ENCODE measurements around the gene IL6R. TPM values are rescaled to one million over a fixed set of nuclear protein-coding genes. Genes with fewer than 3 reads are reported as not detected.
"Not testable (repeated sequence)": the region's sequence is repeated elsewhere in the genome, so short reads cannot be mapped to it uniquely, and the experiment has no call there.

Gene IL6R
- 1 to 10 TPM in 2 of 3 donors, under 1 TPM in 1; 0.50 to 4.2 (median 2.6) TPM for polyA plus RNA-seq

DNA sequence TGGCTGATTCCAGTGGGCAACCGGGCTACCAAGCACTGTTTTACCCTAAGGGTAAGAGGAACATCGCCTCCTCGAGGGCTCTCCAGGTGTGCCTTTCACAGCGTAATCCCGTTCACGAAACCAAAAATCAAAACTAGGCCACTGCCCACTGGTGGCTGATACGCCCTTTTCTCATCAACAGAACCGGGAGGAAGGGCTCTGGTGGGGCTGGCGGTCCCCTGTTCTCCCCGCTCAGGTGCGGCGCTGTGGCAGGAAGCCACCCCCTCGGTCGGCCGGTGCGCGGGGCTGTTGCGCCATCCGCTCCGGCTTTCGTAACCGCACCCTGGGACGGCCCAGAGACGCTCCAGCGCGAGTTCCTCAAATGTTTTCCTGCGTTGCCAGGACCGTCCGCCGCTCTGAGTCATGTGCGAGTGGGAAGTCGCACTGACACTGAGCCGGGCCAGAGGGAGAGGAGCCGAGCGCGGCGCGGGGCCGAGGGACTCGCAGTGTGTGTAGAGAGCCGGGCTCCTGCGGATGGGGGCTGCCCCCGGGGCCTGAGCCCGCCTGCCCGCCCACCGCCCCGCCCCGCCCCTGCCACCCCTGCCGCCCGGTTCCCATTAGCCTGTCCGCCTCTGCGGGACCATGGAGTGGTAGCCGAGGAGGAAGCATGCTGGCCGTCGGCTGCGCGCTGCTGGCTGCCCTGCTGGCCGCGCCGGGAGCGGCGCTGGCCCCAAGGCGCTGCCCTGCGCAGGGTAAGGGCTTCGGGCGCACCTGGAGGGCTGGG is at the start of gene IL6R:
Gene IL6R, plus strand, starts transcription at position 360 of the 763 bp plus-strand sequence. Its CDS starts 287 bp downstream, at position 647.
- Mint-ChIP-seq H3K9me3 (no peaks in the 10 kb centered on the region), H3K4me3 (peak within 1 kb of the TSS; percentile 70 to 80 (median 75)), H3K4me1 (peaks cover 44 to 45% of the 10 kb centered on the region in 2 donors), H3K36me3 (peaks cover 0 to 4% (median 0%) of the 10 kb centered on the region in 3 donors), H3K27ac (peak within 1 kb of the TSS in 2 of 6 donors; percentile 19 to 62), H3K27me3 (ENCODE audit: low read depth in 3 of 3) (peaks cover 9 to 27% (median 13%) of the 10 kb centered on the region in 3 donors)
- peak; percentile 29 to 36 (median 36) for DNase-seq

DNA sequence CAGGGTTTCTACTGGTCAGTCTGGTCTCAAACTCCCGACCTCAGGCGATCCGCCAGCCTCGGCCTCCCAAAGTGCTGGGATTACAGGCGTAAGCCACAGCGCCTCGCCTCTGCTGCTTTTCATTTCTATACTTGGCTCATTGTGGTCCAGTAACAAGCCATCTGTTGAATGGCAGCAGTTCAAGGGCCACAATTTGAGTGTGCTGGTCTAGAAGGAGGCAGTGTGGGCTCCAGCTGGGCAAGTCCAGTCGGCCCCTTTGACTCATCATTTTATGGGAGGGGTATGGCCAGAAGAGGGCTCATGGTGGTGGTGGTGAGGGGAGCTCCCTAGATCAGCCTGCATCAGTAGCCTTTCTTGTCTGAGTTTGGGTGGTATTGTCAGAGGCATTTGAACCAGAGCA is 46.6 kb upstream of the IL6R start:
- H3K4me1 Mint-ChIP-seq, result peaks cover 5 to 12% of the 10 kb centered on the region in 2 donors
- H3K4me3 Mint-ChIP-seq, result no peak overlapping the region
- H3K27ac Mint-ChIP-seq, result no peak overlapping the region
- H3K27me3 Mint-ChIP-seq (ENCODE audit: low read depth in 3 of 3), result peaks cover 4 to 7% (median 4%) of the 10 kb centered on the region in 3 donors
- no peaks in the 10 kb centered on the region for H3K9me3 Mint-ChIP-seq
- DNase-seq, result no peak
- no peaks in the 10 kb centered on the region for H3K36me3 Mint-ChIP-seq

DNA sequence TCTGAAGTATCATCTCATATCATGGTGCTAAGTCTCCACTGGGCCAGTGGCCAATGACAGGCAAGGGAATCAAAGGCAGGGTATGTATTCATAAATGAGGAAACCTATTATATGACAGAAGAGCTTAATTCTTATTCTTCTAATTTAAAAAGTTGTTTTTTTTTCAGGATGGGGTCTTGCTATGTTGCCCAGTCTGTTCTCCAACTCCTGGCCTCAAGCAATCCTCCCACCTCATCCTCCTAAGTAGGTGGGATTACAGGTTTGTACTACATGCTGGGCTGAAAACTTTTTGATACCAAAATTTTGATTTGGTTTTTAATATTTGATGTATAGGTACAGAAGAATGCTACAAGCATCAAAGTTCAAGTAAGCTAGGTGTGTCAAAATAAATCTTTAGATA is 44.9 kb upstream of the IL6R start:
- no peaks in the 10 kb centered on the region for H3K36me3 Mint-ChIP-seq
- no peaks in the 10 kb centered on the region for H3K9me3 Mint-ChIP-seq
- no peak overlapping the region for H3K4me3 Mint-ChIP-seq
- no peaks in the 10 kb centered on the region for H3K4me1 Mint-ChIP-seq
- DNase-seq, result no peak
- no peak overlapping the region for H3K27ac Mint-ChIP-seq
- H3K27me3 Mint-ChIP-seq (ENCODE audit: low read depth in 3 of 3), result peaks cover 0 to 2% (median 0%) of the 10 kb centered on the region in 3 donors

DNA sequence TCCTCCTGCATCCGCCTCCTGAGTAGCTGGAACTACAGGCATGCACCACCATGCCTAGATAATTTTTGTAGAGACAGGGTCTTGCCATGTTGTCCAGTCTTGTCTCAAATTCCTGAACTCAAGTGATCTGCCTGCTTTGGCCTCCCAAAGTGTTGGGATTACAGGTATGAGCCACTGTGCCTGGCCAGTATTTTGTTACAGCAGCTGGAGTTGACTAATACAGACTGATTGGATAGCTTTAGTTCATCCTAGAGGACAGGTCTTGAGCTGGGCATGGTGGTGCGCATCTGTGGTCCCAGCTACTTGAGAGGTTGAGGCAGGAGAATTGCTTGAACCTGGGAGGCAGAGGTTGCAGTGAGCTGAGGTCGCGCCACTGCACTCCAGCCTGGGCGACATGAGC is 44.3 kb upstream of the IL6R start:
- H3K4me1 Mint-ChIP-seq; H3K9me3 Mint-ChIP-seq; H3K4me3 Mint-ChIP-seq; H3K27me3 Mint-ChIP-seq (ENCODE audit: low read depth in 3 of 3); DNase-seq; H3K27ac Mint-ChIP-seq; H3K36me3 Mint-ChIP-seq: not testable (repeated sequence)

DNA sequence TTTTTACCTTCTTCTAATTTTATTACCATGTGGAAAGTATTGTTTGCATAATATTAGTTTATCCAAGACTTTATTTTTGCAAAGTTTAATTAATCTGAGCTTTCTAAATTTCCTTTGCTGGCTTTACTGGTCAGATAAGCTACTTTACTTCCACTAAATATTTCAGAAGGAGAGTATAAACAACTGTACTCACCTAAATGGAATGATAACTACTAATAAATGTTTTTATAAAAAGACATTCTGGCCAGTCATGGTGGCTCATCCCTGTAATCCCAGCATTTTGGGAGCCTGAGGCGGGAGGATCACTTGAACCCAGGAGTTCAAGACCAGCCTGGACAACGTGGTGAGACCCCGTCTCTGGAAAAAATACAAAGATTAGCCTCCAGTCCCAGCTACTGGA is 43.8 kb upstream of the IL6R start:
- no peaks in the 10 kb centered on the region for H3K4me1 Mint-ChIP-seq
- H3K9me3 Mint-ChIP-seq, result no peaks in the 10 kb centered on the region
- no peak for DNase-seq
- H3K36me3 Mint-ChIP-seq, result no peaks in the 10 kb centered on the region
- H3K4me3 Mint-ChIP-seq, result no peak overlapping the region
- H3K27me3 Mint-ChIP-seq (ENCODE audit: low read depth in 3 of 3), result peaks cover 0 to 2% (median 0%) of the 10 kb centered on the region in 3 donors
- no peak overlapping the region for H3K27ac Mint-ChIP-seq

DNA sequence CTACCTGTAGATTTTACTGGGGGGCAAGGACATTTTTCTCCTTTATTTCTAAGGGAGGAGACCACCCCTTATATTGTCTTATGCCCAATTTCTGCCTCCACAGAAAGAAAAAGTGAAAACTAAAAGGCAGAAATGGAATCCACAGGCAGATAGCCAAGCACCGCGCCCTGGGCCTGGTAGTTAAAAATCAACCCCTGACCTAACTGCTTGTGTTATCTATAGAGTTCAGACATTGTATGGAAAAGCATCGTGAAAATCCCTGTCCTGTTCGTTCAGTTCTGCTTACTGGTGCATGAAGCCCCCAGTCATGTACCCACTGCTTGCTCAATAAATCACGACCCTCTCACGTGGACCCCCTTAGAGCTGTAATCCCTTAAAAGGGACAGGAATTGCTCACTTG is 33.7 kb upstream of the IL6R start:
- peaks cover 0 to 2% (median 0%) of the 10 kb centered on the region in 3 donors for H3K27me3 Mint-ChIP-seq (ENCODE audit: low read depth in 3 of 3)
- no peak for DNase-seq
- no peak overlapping the region for H3K27ac Mint-ChIP-seq
- H3K4me1 Mint-ChIP-seq, result peaks cover 0 to 2% of the 10 kb centered on the region in 2 donors
- H3K4me3 Mint-ChIP-seq, result no peak overlapping the region
- H3K36me3 Mint-ChIP-seq, result no peaks in the 10 kb centered on the region
- no peaks in the 10 kb centered on the region for H3K9me3 Mint-ChIP-seq

DNA sequence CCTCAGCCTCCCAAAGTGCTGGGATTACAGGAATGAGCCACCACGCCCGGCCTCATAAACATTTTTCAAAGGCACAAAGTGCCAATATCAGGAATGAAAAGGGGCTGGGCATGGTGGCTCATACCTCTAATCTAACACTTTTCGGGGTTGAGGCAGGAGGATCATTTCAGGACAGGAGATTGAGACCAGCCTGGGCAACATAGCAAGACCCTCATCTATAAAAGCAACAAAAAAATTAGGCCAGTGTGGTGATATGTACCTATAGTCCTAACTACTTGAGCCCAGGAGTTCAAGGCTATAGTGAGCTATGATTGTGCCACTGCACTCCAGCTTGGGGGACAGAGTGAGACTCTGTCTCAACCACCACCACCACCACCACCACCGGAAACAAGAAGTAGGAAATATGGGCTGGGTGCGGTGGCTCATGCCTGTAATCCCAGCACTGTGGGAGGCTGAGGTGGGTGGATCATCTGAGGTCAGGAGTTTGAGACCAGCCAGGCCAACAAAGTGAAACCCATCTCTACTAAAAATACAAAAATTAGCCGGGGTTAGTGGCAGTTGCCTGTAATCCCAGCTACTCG is 31.3 kb upstream of the IL6R start:
- not testable (repeated sequence) for H3K4me3 Mint-ChIP-seq, H3K27ac Mint-ChIP-seq

DNA sequence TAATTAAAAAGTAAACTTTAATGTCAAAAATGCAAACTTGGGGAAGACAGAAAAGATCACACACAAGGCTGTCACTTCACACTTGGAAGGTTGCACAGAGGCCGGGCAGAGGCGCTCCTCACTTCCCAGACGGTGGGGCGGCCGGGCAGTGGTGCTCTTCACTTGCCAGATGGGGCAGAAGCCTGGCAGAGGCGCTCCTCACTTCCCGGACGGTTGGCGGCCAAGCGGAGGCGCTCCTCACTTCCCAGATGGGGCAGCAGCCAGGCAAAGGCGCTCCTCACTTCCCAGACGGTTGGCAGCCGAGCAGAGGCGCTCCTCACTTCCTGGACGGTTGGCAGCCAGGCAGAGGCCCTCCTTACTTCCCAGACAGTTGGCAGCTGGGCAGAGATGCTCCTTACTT is 25.8 kb upstream of the IL6R start:
- H3K4me1 Mint-ChIP-seq, result no peaks in the 10 kb centered on the region
- H3K27me3 Mint-ChIP-seq (ENCODE audit: low read depth in 3 of 3), result no peaks in the 10 kb centered on the region
- no peaks in the 10 kb centered on the region for H3K9me3 Mint-ChIP-seq
- DNase-seq, result no peak
- no peaks in the 10 kb centered on the region for H3K36me3 Mint-ChIP-seq
- no peak overlapping the region for H3K4me3 Mint-ChIP-seq
- no peak overlapping the region for H3K27ac Mint-ChIP-seq

More for the DNA sequence above, 31.3 kb upstream of the IL6R start:
- H3K36me3 Mint-ChIP-seq; H3K4me1 Mint-ChIP-seq; DNase-seq; H3K27me3 Mint-ChIP-seq (ENCODE audit: low read depth in 3 of 3); H3K9me3 Mint-ChIP-seq: not testable (repeated sequence)

DNA sequence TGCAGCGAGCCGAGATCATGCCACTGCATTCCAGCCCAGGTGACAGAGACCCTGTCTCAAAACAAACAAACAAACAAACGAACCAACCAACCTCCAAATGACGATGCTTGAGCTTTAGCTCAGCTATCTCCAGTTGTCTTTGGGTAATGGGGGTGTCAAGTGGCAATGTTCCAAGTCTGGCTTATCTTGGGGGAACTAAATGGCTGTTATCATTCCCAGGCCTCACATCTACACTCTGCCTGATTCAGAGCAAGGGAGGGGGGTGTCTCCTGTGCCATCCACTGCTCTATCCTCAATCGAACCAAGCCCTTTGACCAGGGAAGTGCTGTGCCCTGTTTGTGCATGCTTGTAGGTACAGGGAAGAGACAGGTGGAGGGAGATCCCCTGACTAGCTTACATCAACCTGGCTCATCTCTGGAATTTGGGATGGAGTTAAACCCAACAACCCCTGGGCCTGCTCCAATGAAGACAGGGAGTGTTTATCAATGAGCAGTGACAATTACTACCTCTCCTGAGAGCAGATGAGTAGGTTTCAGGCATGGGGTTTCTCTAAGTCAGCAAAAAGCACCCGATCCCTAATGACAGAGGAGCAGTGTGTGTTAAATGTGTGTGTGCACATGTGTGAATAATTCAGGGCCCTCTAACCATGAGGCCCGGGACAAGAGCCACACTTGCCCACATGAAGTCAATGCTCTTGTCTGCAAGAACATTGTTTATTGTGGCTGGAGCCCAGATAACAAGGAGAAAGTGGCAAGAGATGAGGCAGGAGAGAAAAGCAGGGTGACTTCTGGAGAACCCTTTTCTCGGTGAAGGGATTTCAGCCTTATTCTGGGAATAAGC is 20.3 kb upstream of the IL6R start:
- peak overlapping the region in 1 of 5 donors; percentile 29 for H3K4me3 Mint-ChIP-seq
- H3K27me3 Mint-ChIP-seq (ENCODE audit: low read depth in 3 of 3), result peaks cover 0 to 6% (median 0%) of the 10 kb centered on the region in 3 donors
- DNase-seq, result no peak
- peaks cover 10 to 14% of the 10 kb centered on the region in 2 donors for H3K4me1 Mint-ChIP-seq
- H3K9me3 Mint-ChIP-seq, result no peaks in the 10 kb centered on the region
- H3K27ac Mint-ChIP-seq, result peak overlapping the region in 2 of 6 donors; percentile 35 to 51
- H3K36me3 Mint-ChIP-seq, result no peaks in the 10 kb centered on the region

DNA sequence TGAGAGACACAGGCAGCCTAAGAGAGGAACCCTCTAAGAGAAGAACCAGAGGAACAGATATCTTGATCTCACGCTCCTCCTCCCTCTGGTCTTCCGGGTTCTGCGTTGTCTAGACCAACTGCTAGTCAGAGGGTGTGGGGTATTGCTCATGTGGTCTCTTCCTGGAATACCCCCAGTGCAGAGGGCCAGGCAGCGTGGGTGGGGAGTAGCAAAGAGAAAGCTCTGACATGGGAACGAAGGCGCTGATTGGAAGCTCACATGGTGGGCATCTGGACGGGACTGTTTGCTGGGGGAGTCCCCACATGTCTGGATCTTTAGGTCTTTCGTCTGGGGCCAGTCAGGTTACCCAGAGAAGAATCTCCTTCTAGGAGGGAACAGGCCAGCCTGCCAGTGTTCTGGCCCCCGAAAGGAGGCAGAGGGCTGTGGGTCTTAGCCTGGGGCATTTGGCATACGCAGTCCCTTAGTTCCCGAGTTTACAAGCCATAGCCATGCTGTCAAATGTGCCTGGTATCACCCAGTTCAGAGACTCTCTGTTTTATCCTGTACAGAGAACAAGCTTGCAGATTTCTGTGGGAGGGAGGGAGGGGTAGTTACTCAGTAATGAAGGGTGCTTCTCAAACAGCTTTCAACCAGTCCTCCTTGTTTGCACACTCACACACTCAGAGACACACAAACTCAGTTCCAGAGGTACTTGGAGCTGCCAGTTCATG is 18.3 kb upstream of the IL6R start:
- Mint-ChIP-seq H3K4me3 (peak overlapping the region in 1 of 5 donors; percentile 80), H3K27ac (peak overlapping the region in 2 of 6 donors; percentile 85 to 86)

DNA sequence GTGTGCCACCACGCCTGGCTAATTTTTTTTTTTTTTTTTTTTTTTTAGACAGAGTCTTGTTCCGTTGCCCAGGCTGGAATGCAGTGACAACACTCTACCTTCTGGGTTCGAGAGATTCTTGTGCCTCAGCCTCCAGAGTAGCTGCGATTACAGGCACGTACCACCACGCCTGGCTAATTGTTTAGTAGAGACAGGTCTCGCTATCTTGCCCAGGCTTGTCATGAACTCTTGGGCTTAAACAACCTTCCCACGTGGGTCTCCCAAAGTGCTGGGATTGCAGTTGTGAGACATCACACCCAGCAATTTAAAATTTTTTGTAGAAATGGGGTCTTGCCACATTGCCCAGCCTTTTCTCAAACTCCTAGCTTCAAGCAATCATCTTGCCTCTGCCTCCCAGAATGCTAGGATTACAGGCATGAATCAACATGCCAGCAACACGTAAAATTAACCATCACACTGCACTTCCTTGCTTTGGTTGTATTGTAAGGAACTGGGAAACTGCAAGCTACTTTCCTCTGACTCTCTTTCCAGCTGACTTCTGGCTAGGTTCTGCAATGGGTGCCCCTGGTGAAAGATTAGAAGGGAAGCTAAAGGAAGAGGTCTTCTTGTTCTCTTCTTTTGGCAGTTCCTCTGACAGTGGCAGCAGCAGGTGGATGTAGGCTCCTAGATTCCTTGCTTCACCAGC is 13.9 kb upstream of the IL6R start:
- no peak for DNase-seq
- peaks cover 1 to 2% (median 1%) of the 10 kb centered on the region in 3 donors for H3K36me3 Mint-ChIP-seq
- H3K27ac Mint-ChIP-seq, result peak overlapping the region in 1 of 6 donors; percentile 67
- H3K27me3 Mint-ChIP-seq (ENCODE audit: low read depth in 3 of 3), result peaks cover 0 to 6% (median 3%) of the 10 kb centered on the region in 3 donors
- no peak overlapping the region for H3K4me3 Mint-ChIP-seq
- H3K9me3 Mint-ChIP-seq, result no peaks in the 10 kb centered on the region
- H3K4me1 Mint-ChIP-seq, result peaks cover 0 to 4% of the 10 kb centered on the region in 2 donors

More for the DNA sequence above, 18.3 kb upstream of the IL6R start:
- peak in 1 of 3 donors; percentile 43 for DNase-seq
- no peaks in the 10 kb centered on the region for H3K9me3 Mint-ChIP-seq
- no peaks in the 10 kb centered on the region for H3K36me3 Mint-ChIP-seq
- H3K27me3 Mint-ChIP-seq (ENCODE audit: low read depth in 3 of 3), result peaks cover 0 to 6% (median 0%) of the 10 kb centered on the region in 3 donors
- H3K4me1 Mint-ChIP-seq, result peaks cover 10 to 14% of the 10 kb centered on the region in 2 donors

DNA sequence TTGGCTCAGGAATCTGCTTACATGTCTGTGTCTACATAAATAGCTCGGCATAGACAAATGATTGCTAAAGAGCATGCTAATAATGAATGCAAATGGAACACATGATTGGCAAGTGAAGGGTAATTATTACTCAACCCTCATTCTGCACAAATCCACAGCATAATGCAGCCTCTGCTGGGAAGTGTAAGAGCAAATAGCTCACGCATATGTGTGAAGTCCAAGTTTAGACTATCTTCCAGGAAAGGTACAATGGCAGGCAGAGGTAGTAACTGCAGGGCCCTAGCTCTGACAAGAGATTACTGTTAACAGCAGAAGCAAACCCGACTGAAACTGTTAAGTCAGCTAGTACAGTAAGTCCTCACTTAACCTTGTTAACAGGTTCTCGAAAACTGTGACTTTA is 7.0 kb upstream of the IL6R start:
- Mint-ChIP-seq H3K4me3 (no peak overlapping the region), H3K27ac (no peak overlapping the region), H3K27me3 (ENCODE audit: low read depth in 3 of 3) (peaks cover 2 to 14% (median 3%) of the 10 kb centered on the region in 3 donors), H3K36me3 (peaks cover 5 to 6% (median 5%) of the 10 kb centered on the region in 3 donors), H3K9me3 (no peaks in the 10 kb centered on the region), H3K4me1 (peaks cover 13 to 14% of the 10 kb centered on the region in 2 donors)
- no peak for DNase-seq

DNA sequence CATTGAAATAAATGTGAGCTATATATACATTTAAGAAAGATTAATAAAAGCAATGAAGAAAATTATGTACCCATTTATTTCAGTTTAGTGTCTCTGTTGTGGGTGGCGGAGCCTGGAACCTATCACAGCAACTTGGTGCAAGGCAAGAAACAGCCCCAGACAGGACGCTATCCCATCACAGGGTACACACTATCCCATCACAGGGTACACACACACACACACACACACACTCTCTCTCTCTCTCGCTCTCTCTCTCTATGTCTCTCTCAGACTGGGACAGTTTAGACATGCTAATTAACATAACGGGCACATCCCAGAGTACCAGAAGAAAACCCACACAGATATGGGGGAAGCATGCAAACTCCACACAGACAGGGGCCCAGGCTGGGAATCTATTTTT is 6.5 kb upstream of the IL6R start:
- Mint-ChIP-seq H3K36me3 (peaks cover 5 to 6% (median 5%) of the 10 kb centered on the region in 3 donors), H3K27ac (no peak overlapping the region), H3K9me3 (no peaks in the 10 kb centered on the region), H3K4me1 (peaks cover 19% of the 10 kb centered on the region in 2 donors), H3K27me3 (ENCODE audit: low read depth in 3 of 3) (peaks cover 2 to 18% (median 3%) of the 10 kb centered on the region in 3 donors), H3K4me3 (no peak overlapping the region)
- DNase-seq, result no peak
